ENCODE measurements around the gene FCHSD2. TPM values are rescaled to one million over a fixed set of nuclear protein-coding genes. Genes with fewer than 3 reads are reported as not detected.
"Not testable (repeated sequence)": the region's sequence is repeated elsewhere in the genome, so short reads cannot be mapped to it uniquely, and the experiment has no call there.

FCHSD2 gene
- total RNA-seq, 1 experiment from 2014 or later = 7.1 TPM

DNA sequence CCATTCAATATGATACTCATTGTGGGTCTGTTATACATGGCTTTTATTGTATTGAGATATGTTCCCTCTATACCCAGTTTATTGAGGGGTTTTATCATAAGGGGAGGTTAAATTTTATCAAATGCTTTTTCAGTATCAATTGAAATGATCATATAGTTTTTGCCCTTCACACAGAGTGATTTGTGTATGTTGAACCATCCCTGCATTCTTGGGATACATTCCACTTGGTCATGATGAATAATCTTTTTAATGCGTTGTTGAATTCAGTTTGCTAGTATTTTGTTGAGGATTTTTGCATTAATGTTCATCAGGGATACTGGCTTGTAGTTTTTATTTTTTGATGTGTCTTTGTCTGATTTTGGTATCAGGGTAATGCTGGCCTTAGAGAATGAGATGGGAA is 229.9 kb downstream of the FCHSD2 start:
- H3K4me1 ChIP-seq (ENCODE audit: insufficient read depth, low read length) = no peaks in the 10 kb centered on the region
- H3K36me3 ChIP-seq (ENCODE audit: low read depth, low read length) = peaks cover 20% of the 10 kb centered on the region; the same call in 1 of the 2 replicates
- no peaks in the 10 kb centered on the region for H3K79me2 ChIP-seq (ENCODE audit: low read length)
- H3F3A ChIP-seq (ENCODE audit: low read length, unreplicated experiment) = no peaks in the 10 kb centered on the region
- H3K9me2 ChIP-seq (replicated peaks; ENCODE audit: low read length) = no peaks in the 10 kb centered on the region
- DNase-seq = no peak
- no peak for TF ChIP-seq EZH2 (IDR thresholded peaks at IDR 0.05; ENCODE audit: low read length, unreplicated experiment)
- no peak for TF ChIP-seq EZH2phosphoT487 (IDR thresholded peaks at IDR 0.05; ENCODE audit: borderline replicate concordance, low read length)
- TF ChIP-seq CTCF (conservative IDR thresholded peaks at IDR 0.05; ENCODE audit: low read depth, low read length) = no peak
- H3K9me3 ChIP-seq (ENCODE audit: low read length) = peaks cover 18% of the 10 kb centered on the region
- H3K27ac ChIP-seq (ENCODE audit: low read length) = no peak overlapping the region
- no peak overlapping the region for H3K4me3 ChIP-seq (ENCODE audit: low read length)
- ATAC-seq = no peak
- ChIA-PET CTCF (no interaction called here), POLR2A (ENCODE audit: unreplicated experiment) (interaction anchor here (0.7 kb wide), 1 partner anchor 47 kb away, joined by 3 read pairs; no protein-coding TSS in a partner anchor)
- intact Hi-C loops (cut with micrococcal nuclease) = no loop called here
- no peaks in the 10 kb centered on the region for H4K20me1 ChIP-seq (ENCODE audit: low read length)
- H3K9ac ChIP-seq (ENCODE audit: low read length) = no peak overlapping the region
- H2AFZ ChIP-seq (ENCODE audit: low read length) = no peak overlapping the region
- no peaks in the 10 kb centered on the region for H3K27me3 ChIP-seq (ENCODE audit: low read length)
- no TSS peak for BruUV-seq (replicated peaks)
- H3K4me2 ChIP-seq (ENCODE audit: low read length) = no peak overlapping the region

- intact Hi-C loops (cut with micrococcal nuclease); H3K27ac ChIP-seq (ENCODE audit: low read length); DNase-seq; H3K4me3 ChIP-seq (ENCODE audit: low read length); H3K9me2 ChIP-seq (replicated peaks; ENCODE audit: low read length); H4K20me1 ChIP-seq (ENCODE audit: low read length); H3K4me1 ChIP-seq (ENCODE audit: insufficient read depth, low read length); H2AFZ ChIP-seq (ENCODE audit: low read length); H3K79me2 ChIP-seq (ENCODE audit: low read length); BruUV-seq (replicated peaks); H3F3A ChIP-seq (ENCODE audit: low read length, unreplicated experiment); H3K9ac ChIP-seq (ENCODE audit: low read length); POLR2A ChIA-PET (ENCODE audit: unreplicated experiment); H3K4me2 ChIP-seq (ENCODE audit: low read length); ATAC-seq; CTCF ChIA-PET; H3K27me3 ChIP-seq (ENCODE audit: low read length): not testable (repeated sequence)
- Histone ChIP-seq H3K36me3 (ENCODE audit: low read depth, low read length) (peaks cover 20% of the 10 kb centered on the region; the same call in 1 of the 2 replicates), H3K9me3 (ENCODE audit: low read length) (peaks cover 18% of the 10 kb centered on the region)
These were observed 232.3 kb downstream of the FCHSD2 start for GRCh38 chr11:72909558-72910388.

GRCh38 chr11:72908032-72908676 is 234.0 kb downstream of the FCHSD2 start:
- Histone ChIP-seq H3F3A (ENCODE audit: low read length, unreplicated experiment) (no peaks in the 10 kb centered on the region), H3K79me2 (ENCODE audit: low read length) (no peaks in the 10 kb centered on the region), H3K27me3 (ENCODE audit: low read length) (no peaks in the 10 kb centered on the region), H3K4me3 (ENCODE audit: low read length) (no peak overlapping the region), H3K9ac (ENCODE audit: low read length) (no peak overlapping the region), H3K9me3 (ENCODE audit: low read length) (peaks cover 12% of the 10 kb centered on the region), H4K20me1 (ENCODE audit: low read length) (no peaks in the 10 kb centered on the region), H3K9me2 (replicated peaks; ENCODE audit: low read length) (no peaks in the 10 kb centered on the region), H3K36me3 (ENCODE audit: low read depth, low read length) (peaks cover 15% of the 10 kb centered on the region; the same call in 1 of the 2 replicates), H3K4me2 (ENCODE audit: low read length) (no peak overlapping the region), H2AFZ (ENCODE audit: low read length) (no peak overlapping the region), H3K4me1 (ENCODE audit: insufficient read depth, low read length) (no peaks in the 10 kb centered on the region), H3K27ac (ENCODE audit: low read length) (no peak overlapping the region)
- no TSS peak for BruUV-seq (replicated peaks)
- no peak for DNase-seq
- ChIA-PET CTCF (no interaction called here), POLR2A (ENCODE audit: unreplicated experiment) (no interaction called here)
- ATAC-seq = no peak
- no peak for TF ChIP-seq EZH2phosphoT487 (IDR thresholded peaks at IDR 0.05; ENCODE audit: borderline replicate concordance, low read length)
- TF ChIP-seq CTCF (conservative IDR thresholded peaks at IDR 0.05; ENCODE audit: low read depth, low read length) = no peak
- TF ChIP-seq EZH2 (IDR thresholded peaks at IDR 0.05; ENCODE audit: low read length, unreplicated experiment) = no peak
- intact Hi-C loops (cut with micrococcal nuclease) = no loop called here
